GM19238 (cell line): ENCODE measurements around the gene CXXC5.

Experiments used
- DNase-seq: peaks from one replicate; pipeline ENCODE4 v3.0.0; 2011; ENCODE audit warnings: low spot score; ENCODE audit not compliant: insufficient read length

The CXXC5 gene

GRCh38 chr5:139680368-139681111 lies 32.4 kb downstream of the CXXC5 start:
- no peak for DNase-seq

- no peak for DNase-seq
Measured at GRCh38 chr5:139681112-139681458, 32.9 kb downstream of the CXXC5 start.

GRCh38 chr5:139681466-139681865 lies 33.3 kb downstream of the CXXC5 start:
- DNase-seq: no peak

GRCh38 chr5:139682016-139682975 lies 34.1 kb downstream of the CXXC5 start:
- DNase-seq: no peak

- no peak for DNase-seq
Measured at GRCh38 chr5:139683295-139684271, 35.4 kb downstream of the CXXC5 start.

- DNase-seq: no peak
Measured at GRCh38 chr5:139684350-139684880, 36.3 kb downstream of the CXXC5 start.

GRCh38 chr5:139684881-139685749 lies 37.0 kb downstream of the CXXC5 start:
- no peak for DNase-seq

- no peak for DNase-seq
Measured at GRCh38 chr5:139685886-139686285, 37.7 kb downstream of the CXXC5 start.

- DNase-seq: no peak
Measured at GRCh38 chr5:139686356-139686705, 38.2 kb downstream of the CXXC5 start.

GRCh38 chr5:139686706-139687441 lies 38.7 kb downstream of the CXXC5 start:
- DNase-seq: no peak

- no peak for DNase-seq
Measured at GRCh38 chr5:139687656-139688055, 39.5 kb downstream of the CXXC5 start.

- DNase-seq: no peak
Measured at GRCh38 chr5:139688088-139688702, 40.0 kb downstream of the CXXC5 start.

GRCh38 chr5:139688751-139689372 lies 40.7 kb downstream of the CXXC5 start:
- no peak for DNase-seq

GRCh38 chr5:139689631-139690063 lies 41.5 kb downstream of the CXXC5 start:
- DNase-seq: no peak

GRCh38 chr5:139690064-139690802 lies 42.1 kb downstream of the CXXC5 start:
- DNase-seq: no peak

GRCh38 chr5:139690803-139691629 lies 42.9 kb downstream of the CXXC5 start:
- DNase-seq: no peak

- no peak for DNase-seq
Measured at GRCh38 chr5:139692148-139692547, 44.0 kb downstream of the CXXC5 start.
